ENCODE data around the gene NTM. TPM values are rescaled to one million over a fixed set of nuclear protein-coding genes. Genes with fewer than 3 reads are reported as not detected.

NTM gene
- total RNA-seq, 4 donors from 2014 or later = 0.78 to 1.1 (median 0.88) TPM; not detected in 1

DNA sequence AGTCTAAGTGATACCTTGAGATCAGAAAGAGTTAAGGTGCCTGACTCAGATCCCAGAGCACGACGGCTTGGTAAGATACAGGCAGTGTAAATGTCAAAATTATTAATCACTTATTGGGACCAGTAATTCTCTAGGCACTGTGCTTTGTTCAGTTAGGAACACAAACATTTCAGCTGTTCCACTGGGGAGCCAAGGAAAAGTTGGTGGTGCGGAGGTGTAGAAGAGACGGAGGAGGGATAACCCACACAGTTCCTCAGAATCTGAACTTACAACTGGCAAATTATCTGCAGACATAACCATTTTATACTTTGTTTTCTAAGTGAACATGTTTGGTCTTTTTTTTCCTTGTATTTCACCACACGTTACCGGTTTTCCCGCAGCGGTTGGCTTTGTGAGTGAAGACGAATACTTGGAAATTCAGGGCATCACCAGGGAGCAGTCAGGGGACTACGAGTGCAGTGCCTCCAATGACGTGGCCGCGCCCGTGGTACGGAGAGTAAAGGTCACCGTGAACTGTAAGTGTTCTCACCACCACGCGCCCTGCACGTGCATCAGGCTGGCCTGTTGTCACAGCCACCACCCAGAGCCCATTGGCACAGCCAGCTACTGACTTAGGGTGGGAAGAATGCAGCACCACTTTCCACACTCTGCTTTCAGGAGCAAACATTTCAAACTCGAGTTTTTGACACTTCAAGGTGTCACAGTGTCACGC lies 937.0 kb downstream of the NTM start:
- Histone ChIP-seq H3K4me3 (replicated peaks in 1 of 3) (no peak overlapping the region), H3K27ac (no peak overlapping the region), H3K36me3 (no peaks in the 10 kb centered on the region), H3K4me1 (no peaks in the 10 kb centered on the region), H3K27me3 (no peaks in the 10 kb centered on the region), H3K9me3 (no peaks in the 10 kb centered on the region)
- no peak for DNase-seq
- 88 to 93% methylated on average over 21 of the region's 21 CpGs for WGBS, 2 donors
- TF ChIP-seq, protein P1, sequence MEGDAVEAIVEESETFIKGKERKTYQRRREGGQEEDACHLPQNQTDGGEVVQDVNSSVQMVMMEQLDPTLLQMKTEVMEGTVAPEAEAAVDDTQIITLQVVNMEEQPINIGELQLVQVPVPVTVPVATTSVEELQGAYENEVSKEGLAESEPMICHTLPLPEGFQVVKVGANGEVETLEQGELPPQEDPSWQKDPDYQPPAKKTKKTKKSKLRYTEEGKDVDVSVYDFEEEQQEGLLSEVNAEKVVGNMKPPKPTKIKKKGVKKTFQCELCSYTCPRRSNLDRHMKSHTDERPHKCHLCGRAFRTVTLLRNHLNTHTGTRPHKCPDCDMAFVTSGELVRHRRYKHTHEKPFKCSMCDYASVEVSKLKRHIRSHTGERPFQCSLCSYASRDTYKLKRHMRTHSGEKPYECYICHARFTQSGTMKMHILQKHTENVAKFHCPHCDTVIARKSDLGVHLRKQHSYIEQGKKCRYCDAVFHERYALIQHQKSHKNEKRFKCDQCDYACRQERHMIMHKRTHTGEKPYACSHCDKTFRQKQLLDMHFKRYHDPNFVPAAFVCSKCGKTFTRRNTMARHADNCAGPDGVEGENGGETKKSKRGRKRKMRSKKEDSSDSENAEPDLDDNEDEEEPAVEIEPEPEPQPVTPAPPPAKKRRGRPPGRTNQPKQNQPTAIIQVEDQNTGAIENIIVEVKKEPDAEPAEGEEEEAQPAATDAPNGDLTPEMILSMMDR (IDR thresholded peaks at IDR 0.05) = no peak
- no peak for TF ChIP-seq POLR2A (IDR thresholded peaks at IDR 0.05)
- intact Hi-C loops (cut with DNase I) = no loop called here

DNA sequence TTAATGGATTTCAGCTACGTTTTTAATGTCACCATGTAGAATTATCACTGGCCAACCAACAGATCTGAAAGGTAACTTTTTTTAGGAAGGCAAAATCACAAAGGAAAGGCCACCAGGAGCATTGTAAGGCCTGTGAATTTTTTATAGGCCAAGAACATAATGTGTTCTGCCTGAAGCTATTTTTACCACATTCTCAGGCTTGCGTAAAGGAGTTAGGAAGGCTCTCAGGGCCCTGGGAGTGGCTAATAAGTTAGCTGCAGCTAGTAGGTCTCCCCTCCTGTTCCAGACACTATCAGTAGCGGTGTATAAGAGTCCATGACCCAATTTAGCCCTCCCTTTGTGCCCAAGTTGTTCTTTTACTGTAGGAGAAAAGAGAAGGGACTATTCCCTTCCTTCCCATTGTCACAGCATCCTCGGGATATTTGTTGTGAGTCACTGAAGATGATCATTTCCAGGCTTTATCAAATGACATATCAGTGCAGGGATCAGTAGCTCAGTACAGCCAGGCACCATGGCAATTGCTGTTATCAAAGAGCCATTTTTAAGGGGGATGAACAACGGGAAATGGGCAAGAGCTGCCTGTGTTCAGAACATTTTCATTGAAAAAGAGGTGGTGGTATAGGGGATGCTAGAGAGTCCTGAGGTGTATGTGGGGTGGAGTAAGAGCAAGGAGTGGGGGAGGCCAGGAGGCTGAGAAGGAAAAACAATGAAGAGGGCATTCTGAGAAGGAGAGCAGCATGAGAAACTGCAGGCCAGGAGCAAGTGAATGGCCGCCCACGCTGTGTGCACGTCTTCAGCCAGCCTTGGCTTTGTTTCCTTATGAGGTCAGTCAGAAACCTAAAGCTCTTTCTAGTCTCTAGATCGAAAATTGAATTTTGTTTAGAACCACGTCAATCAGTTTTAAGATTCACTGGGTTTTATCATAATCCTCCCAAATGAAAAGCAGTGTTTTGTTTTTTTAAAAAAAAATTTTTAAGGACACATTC lies 940.3 kb downstream of the NTM start:
- H3K9me3 ChIP-seq = no peaks in the 10 kb centered on the region
- no peak for DNase-seq
- no peaks in the 10 kb centered on the region for H3K36me3 ChIP-seq
- 84 to 90% methylated on average over 10 of the region's 10 CpGs for WGBS, 2 donors
- H3K4me1 ChIP-seq = no peaks in the 10 kb centered on the region
- H3K27me3 ChIP-seq = no peaks in the 10 kb centered on the region
- H3K4me3 ChIP-seq (replicated peaks in 1 of 3) = no peak overlapping the region
- intact Hi-C loops (cut with DNase I) = no loop called here
- TF ChIP-seq, protein P1 (IDR thresholded peaks at IDR 0.05) = no peak
- no peak for TF ChIP-seq POLR2A (IDR thresholded peaks at IDR 0.05)
- no peak overlapping the region for H3K27ac ChIP-seq

DNA sequence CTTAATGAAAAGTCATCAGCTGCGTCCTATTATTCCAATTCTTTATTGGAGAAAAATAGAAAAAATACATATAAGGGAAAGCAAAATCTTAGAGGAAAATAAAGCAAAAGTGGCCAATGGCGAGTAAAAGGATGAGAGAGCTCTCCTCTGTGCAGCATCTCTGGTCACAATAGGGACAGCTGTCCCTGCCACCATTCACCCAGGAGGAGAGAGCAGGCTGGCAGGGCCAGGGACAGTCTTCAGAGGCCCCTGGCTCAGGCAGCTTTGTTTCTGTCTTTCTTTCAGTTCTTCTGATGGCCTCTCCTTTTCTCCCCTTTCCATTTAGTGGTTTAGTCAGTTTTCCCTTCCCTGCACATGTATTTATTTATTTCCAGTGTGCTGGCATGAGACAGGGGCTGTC lies 941.3 kb downstream of the NTM start:
- no peak for DNase-seq
- intact Hi-C loops (cut with DNase I) = no loop called here
- Histone ChIP-seq H3K27ac (no peak overlapping the region), H3K27me3 (no peaks in the 10 kb centered on the region), H3K4me3 (replicated peaks in 1 of 3) (no peak overlapping the region), H3K9me3 (no peaks in the 10 kb centered on the region), H3K4me1 (no peaks in the 10 kb centered on the region), H3K36me3 (no peaks in the 10 kb centered on the region)
- WGBS, 2 donors = 92 to 93% methylated on average over 2 of the region's 2 CpGs
- TF ChIP-seq POLR2A (IDR thresholded peaks at IDR 0.05) = no peak

DNA sequence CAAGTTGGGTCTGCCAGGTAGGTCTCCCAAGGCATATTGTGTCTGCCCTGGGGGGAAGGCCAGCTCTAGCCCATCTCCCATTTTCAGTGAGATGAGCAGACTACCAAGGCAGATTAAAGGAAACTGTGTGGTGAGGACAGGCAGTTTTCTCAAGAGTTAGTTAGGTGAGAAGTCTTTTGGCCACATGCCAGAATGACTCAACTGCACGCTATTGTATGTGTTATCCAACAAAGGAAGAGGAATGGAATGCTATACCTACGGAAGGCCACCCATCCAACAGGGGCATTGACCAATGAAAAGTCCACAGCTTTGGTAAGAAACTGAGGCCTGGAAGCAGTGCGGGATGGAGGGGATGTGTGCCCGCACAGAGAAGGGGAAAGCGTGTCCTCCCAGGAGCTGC lies 941.7 kb downstream of the NTM start:
- intact Hi-C loops (cut with DNase I) = no loop called here
- Histone ChIP-seq H3K36me3 (no peaks in the 10 kb centered on the region), H3K27ac (no peak overlapping the region), H3K4me3 (replicated peaks in 1 of 3) (no peak overlapping the region), H3K9me3 (no peaks in the 10 kb centered on the region), H3K27me3 (no peaks in the 10 kb centered on the region), H3K4me1 (no peaks in the 10 kb centered on the region)
- no peak for TF ChIP-seq POLR2A (IDR thresholded peaks at IDR 0.05)
- TF ChIP-seq, protein P1 (IDR thresholded peaks at IDR 0.05) = no peak
- DNase-seq = no peak
- WGBS, 2 donors = 91 to 93% methylated on average over 5 of the region's 5 CpGs

DNA sequence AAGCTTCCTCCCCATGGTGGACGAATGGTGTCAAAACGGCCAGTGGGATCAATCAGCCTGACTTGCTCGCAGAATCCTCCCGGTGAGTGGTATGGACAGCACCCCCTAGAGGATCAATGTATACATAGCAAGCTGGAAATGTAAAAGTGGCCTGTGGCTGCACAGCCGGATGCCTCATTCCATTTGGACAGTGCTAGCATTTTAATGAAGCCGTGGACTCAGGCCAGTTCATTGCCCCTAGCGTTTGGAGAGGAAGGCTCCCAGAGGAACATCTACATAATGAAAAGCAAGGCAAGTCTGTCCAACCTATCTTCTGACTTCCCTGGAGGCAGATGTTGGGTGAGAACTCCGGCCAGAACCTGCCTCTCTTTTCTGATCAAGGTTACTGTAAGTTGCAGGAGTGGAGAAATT lies 942.3 kb downstream of the NTM start:
- 31 to 36% methylated on average over 6 of the region's 8 CpGs for WGBS, 2 donors
- H3K4me1 ChIP-seq = no peaks in the 10 kb centered on the region
- H3K4me3 ChIP-seq (replicated peaks in 1 of 3) = no peak overlapping the region
- peak in 1 of 2 donors; percentile 5 for DNase-seq
- no peak overlapping the region for H3K27ac ChIP-seq
- H3K27me3 ChIP-seq = no peaks in the 10 kb centered on the region
- TF ChIP-seq, protein P1 (IDR thresholded peaks at IDR 0.05) = peak in 3 of 6 experiments; percentile 12 to 41 (median 29)
- TF ChIP-seq POLR2A (IDR thresholded peaks at IDR 0.05) = no peak
- intact Hi-C loops (cut with DNase I) = no loop called here
- H3K9me3 ChIP-seq = no peaks in the 10 kb centered on the region
- no peaks in the 10 kb centered on the region for H3K36me3 ChIP-seq
